ENCODE data around the gene SEL1L2.

DNA sequence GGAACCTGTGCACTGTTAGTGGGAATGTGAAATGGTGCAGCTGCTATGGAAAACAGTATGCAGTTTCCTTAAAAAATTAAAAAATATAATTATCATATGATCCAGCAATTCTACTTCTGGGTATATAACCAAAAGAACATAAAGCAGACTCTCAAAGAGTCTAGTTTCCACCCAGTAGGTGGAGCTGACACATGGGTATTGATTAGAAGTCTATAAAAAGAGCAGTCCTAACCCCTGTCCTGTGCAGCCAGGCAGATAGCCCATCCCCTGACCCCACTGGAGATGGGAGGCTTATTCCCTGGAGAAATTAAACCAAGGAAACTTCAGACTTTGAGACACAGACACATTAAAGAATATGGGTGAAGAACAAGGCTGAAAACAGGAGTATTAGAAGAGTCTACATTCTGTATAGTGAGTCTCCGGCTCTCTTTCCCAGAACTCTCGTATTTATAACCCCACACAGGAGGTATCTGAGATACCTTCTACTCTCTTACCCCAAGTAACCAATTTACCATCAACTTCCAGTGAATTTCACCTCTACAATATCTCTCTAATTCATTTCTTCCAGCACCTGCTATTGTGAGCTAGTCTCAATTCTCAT, 92.3 kb downstream of the SEL1L2 start:
- TF ChIP-seq CTCF (IDR thresholded peaks at IDR 0.05), result no peak
- no peak for TF ChIP-seq POLR2A (IDR thresholded peaks at IDR 0.05)
- TF ChIP-seq POLR2AphosphoS5 (IDR thresholded peaks at IDR 0.05), result no peak
